Central memory CD8-positive, alpha-beta T cell (primary cell): Measurements from ENCODE around the gene KCNMB1.

Source experiments
- ATAC-seq: fragments of 150-1000 bp; cut with Tn5 transposase; replicated peaks from 2 replicates; pipeline ENCODE4 v1.10.0; 2022; ENCODE audit warnings: mild to moderate bottlenecking, moderate FRiP score, moderate number of reproducible peaks; ENCODE audit not compliant: poor library complexity, severe bottlenecking; ENCODE audit errors: extremely low read depth
- DNase-seq, 2 donors: peaks; one replicate each; pipeline ENCODE4 v3.0.0; 2021; ENCODE audit warnings: low spot score in 2 of 2
- H3K27ac Mint-ChIP-seq: one replicate; pipeline ENCODE4 v1.8.0; 2022; ENCODE audit warnings: low read depth, mild to moderate bottlenecking, moderate library complexity, mixed read lengths
- H3K27me3 Mint-ChIP-seq: one replicate; pipeline ENCODE4 v1.8.0; 2022; ENCODE audit warnings: mixed read lengths
- H3K36me3 Mint-ChIP-seq: one replicate; pipeline ENCODE4 v1.8.0; 2022; ENCODE audit warnings: mild to moderate bottlenecking, moderate library complexity, mixed read lengths; ENCODE audit not compliant: insufficient read depth
- H3K4me1 Mint-ChIP-seq: one replicate; pipeline ENCODE4 v1.8.0; 2022; ENCODE audit warnings: mixed read lengths
- H3K4me3 Mint-ChIP-seq: one replicate; pipeline ENCODE4 v1.8.0; 2022; ENCODE audit warnings: mild to moderate bottlenecking, moderate library complexity, mixed read lengths
- H3K9me3 Mint-ChIP-seq: one replicate; pipeline ENCODE4 v1.8.0; 2022; ENCODE audit warnings: mixed read lengths

KCNMB1 gene

DNA sequence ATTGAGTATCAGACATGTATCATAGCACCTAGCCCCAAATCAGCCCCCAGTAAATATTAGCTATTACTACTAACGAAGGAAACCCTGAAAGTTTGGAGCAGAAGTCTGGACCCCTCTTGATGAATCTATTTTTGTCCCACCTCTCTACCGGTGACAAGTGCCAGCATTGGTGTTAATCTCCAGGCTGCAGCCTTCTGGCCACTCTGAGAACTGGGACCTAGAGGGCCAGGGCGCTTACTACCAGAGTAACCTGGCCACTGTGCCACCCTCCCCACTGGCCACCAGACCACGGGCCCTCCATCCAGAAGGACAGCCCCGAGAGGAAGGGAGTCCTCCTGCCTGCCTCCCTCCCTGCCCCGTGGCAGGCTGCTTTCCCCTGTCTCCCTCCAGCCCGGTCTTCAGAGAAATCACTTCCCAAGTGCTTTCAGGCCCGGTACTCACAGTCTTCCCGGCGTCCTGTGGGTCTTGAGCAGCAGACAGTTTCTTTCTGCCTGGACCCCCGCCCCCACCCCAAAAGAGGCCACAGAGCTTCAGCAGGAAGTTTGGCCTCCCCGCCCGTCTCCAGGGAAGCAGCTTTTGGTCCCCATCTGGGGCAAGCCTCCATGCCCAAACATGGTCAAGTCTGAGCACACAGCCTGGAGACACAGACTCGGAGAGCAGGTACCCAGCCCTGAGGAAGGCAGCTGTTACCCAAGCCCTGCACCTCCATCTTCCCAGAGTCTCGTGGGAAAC is at the start of gene KCNMB1:
TSS of gene KCNMB1 (minus strand) at position 550 of the 732 bp plus-strand sequence. CDS start 3,920 bp downstream, outside the sequence.
- DNase-seq (no peak), ATAC-seq (no peak)
- H3K27ac Mint-ChIP-seq = no peak within 1 kb of the TSS
- H3K36me3 Mint-ChIP-seq = no peaks in the 10 kb centered on the region
- peaks cover 9% of the 10 kb centered on the region for H3K4me1 Mint-ChIP-seq
- H3K27me3 Mint-ChIP-seq = peaks cover 53% of the 10 kb centered on the region
- no peak within 1 kb of the TSS for H3K4me3 Mint-ChIP-seq
- H3K9me3 Mint-ChIP-seq = no peaks in the 10 kb centered on the region

DNA sequence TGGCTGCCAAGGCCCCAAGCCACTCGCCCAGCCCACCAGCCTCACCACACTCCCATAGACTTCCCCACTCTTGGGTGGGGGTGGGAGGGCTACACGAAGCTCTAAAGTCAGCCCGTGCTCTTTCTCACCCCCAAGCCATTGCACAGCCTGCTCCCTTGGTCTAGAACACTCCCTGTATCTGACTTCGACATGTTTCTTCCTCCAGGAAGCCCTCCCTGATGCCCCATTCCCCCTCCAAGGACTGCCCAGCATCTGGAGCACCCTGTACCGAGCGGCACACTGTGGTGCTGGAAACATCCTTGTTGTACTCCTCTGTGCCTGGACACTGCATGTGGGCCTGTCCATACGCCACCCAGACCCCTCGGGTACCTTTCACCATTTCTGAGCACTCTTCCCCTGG is 49.4 kb upstream of the KCNMB1 start:
- Mint-ChIP-seq H3K9me3 (no peaks in the 10 kb centered on the region), H3K27ac (no peak overlapping the region), H3K4me1 (no peaks in the 10 kb centered on the region), H3K27me3 (peaks cover 18% of the 10 kb centered on the region), H3K4me3 (no peak overlapping the region), H3K36me3 (no peaks in the 10 kb centered on the region)
- ATAC-seq (no peak), DNase-seq (no peak)

- no peaks in the 10 kb centered on the region for H3K9me3 Mint-ChIP-seq
- no peak for ATAC-seq
- H3K27ac Mint-ChIP-seq = no peak overlapping the region
- no peak overlapping the region for H3K4me3 Mint-ChIP-seq
- H3K27me3 Mint-ChIP-seq = peaks cover 19% of the 10 kb centered on the region
- no peaks in the 10 kb centered on the region for H3K4me1 Mint-ChIP-seq
- DNase-seq = no peak
- H3K36me3 Mint-ChIP-seq = no peaks in the 10 kb centered on the region
These were observed 48.6 kb upstream of the KCNMB1 start for GRCh38 chr5:170437621-170438375.

GRCh38 chr5:170436335-170436734 is 47.2 kb upstream of the KCNMB1 start:
- peaks cover 33% of the 10 kb centered on the region for H3K27me3 Mint-ChIP-seq
- no peaks in the 10 kb centered on the region for H3K9me3 Mint-ChIP-seq
- ATAC-seq (no peak), DNase-seq (no peak)
- no peak overlapping the region for H3K27ac Mint-ChIP-seq
- H3K36me3 Mint-ChIP-seq = no peaks in the 10 kb centered on the region
- H3K4me1 Mint-ChIP-seq = no peaks in the 10 kb centered on the region
- H3K4me3 Mint-ChIP-seq = no peak overlapping the region

DNA sequence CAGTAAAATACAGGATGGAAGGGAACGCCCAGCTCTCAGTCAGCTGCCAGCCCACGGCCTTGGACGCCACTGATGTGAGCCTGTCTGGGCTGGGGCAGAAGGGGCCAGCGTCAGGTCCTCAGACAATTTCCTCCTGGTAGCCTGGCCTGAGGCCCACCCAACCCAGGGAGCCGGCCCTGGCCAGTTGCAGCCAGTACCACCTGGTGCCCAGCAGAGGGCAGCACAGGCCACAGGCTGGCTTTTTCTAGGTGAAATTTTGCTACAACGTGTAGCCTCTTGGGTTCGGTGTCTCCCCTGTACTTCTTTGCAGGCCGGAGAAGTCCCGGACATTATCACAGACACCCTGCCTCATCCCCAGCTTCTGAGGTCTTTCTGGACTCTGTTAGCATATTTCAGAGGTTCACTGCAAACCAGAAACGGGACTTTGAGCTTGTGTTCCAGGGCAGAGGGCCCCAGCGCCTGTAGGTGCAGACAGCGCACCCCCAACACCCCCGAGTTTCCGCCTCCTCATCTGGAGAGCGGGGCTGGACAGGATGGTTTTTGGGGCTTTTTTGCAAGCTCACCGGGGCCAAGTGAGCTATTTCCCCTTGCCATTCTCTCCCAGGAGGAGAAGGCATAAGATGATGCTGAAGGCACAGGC is 45.9 kb upstream of the KCNMB1 start:
- H3K27ac Mint-ChIP-seq = no peak overlapping the region
- H3K36me3 Mint-ChIP-seq = no peaks in the 10 kb centered on the region
- H3K9me3 Mint-ChIP-seq = no peaks in the 10 kb centered on the region
- ATAC-seq (peak; percentile 54), DNase-seq (peak; percentile 26 to 33)
- H3K27me3 Mint-ChIP-seq = peaks cover 44% of the 10 kb centered on the region
- H3K4me1 Mint-ChIP-seq = no peaks in the 10 kb centered on the region
- H3K4me3 Mint-ChIP-seq = no peak overlapping the region

DNA sequence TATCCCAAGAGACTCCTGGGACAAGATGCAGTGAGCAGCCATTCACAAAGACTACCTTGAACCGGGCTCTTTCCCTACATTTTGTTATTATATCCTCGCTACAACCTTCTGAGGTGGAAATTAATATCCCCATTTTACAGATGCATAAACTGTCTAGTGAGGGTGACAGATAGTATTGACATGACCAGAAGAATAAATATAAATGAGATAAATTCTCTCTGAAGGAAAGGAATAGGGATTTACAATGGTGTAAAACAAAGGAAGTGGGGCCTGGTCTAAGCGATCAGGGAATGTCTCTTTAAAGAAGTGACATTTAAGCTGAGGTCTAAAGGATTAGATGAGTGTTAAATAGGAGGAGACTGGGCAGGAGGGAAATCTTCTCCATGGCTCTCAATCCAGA is 43.5 kb upstream of the KCNMB1 start:
- Mint-ChIP-seq H3K27me3 (peaks cover 30% of the 10 kb centered on the region), H3K27ac (no peak overlapping the region), H3K4me1 (no peaks in the 10 kb centered on the region), H3K9me3 (no peaks in the 10 kb centered on the region), H3K36me3 (no peaks in the 10 kb centered on the region), H3K4me3 (no peak overlapping the region)
- ATAC-seq (no peak), DNase-seq (no peak)

- Mint-ChIP-seq H3K27ac (no peak overlapping the region), H3K4me3 (no peak overlapping the region), H3K27me3 (peaks cover 26% of the 10 kb centered on the region), H3K9me3 (no peaks in the 10 kb centered on the region), H3K4me1 (no peaks in the 10 kb centered on the region), H3K36me3 (no peaks in the 10 kb centered on the region)
- no peak for ATAC-seq
- no peak for DNase-seq
These were observed 42.4 kb upstream of the KCNMB1 start for GRCh38 chr5:170431571-170431970.

DNA sequence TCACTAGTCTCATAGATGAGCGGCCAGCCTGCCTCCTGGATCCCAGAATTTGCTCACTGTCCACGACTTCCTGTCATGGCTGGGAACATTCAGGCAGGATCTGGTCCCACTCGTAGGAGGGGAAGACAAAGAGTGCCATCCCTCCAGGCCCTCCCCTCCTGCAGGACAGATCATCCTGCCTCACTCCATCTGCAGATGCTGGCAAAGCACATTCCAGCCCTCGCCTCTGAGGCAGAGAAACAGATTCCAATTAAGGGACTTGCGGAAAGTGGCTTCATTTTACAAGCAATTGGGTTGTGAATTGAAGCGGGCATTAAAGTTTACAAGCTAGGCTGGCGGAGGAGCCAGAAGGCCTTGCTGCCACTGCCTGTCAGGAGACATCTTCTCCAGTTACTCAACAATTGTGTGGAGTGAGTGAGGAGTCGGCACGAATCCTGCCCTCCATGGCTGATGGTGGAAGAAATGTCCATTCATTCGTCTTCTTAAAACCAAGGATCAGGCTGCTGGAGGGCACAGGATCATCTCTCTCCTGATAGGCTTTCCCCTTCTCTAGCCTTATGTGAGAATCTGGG is 41.8 kb upstream of the KCNMB1 start:
- peaks cover 26% of the 10 kb centered on the region for H3K27me3 Mint-ChIP-seq
- H3K9me3 Mint-ChIP-seq = no peaks in the 10 kb centered on the region
- H3K27ac Mint-ChIP-seq = no peak overlapping the region
- DNase-seq (no peak), ATAC-seq (no peak)
- H3K4me3 Mint-ChIP-seq = no peak overlapping the region
- no peaks in the 10 kb centered on the region for H3K4me1 Mint-ChIP-seq
- H3K36me3 Mint-ChIP-seq = no peaks in the 10 kb centered on the region

- DNase-seq (no peak), ATAC-seq (no peak)
- Mint-ChIP-seq H3K9me3 (no peaks in the 10 kb centered on the region), H3K4me1 (no peaks in the 10 kb centered on the region), H3K4me3 (no peak overlapping the region), H3K27ac (no peak overlapping the region), H3K36me3 (no peaks in the 10 kb centered on the region), H3K27me3 (peaks cover 26% of the 10 kb centered on the region)
These were observed 41.1 kb upstream of the KCNMB1 start for GRCh38 chr5:170430256-170430655.

DNA sequence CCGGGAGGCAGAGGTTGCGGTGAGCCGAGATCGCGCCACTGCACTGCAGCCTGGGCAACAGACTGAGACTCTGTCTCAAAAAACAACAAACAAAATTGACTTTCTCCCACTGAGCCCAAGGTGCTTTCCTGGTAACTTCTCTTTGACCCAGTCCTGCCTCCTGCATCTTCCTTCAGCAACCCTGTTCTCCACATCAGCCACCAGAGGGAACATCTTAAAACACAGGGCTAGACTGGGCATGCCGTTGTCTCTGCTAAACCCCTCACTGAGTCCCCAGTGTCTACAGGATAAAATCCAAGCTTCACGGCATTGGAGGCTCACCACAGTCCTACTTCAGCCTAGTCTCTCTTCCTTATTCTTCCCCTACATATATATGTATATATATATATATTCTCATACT is 39.8 kb upstream of the KCNMB1 start:
- H3K4me1 Mint-ChIP-seq = no peaks in the 10 kb centered on the region
- no peak for ATAC-seq
- DNase-seq = no peak
- no peaks in the 10 kb centered on the region for H3K9me3 Mint-ChIP-seq
- peaks cover 29% of the 10 kb centered on the region for H3K27me3 Mint-ChIP-seq
- H3K27ac Mint-ChIP-seq = no peak overlapping the region
- H3K4me3 Mint-ChIP-seq = no peak overlapping the region
- no peaks in the 10 kb centered on the region for H3K36me3 Mint-ChIP-seq

DNA sequence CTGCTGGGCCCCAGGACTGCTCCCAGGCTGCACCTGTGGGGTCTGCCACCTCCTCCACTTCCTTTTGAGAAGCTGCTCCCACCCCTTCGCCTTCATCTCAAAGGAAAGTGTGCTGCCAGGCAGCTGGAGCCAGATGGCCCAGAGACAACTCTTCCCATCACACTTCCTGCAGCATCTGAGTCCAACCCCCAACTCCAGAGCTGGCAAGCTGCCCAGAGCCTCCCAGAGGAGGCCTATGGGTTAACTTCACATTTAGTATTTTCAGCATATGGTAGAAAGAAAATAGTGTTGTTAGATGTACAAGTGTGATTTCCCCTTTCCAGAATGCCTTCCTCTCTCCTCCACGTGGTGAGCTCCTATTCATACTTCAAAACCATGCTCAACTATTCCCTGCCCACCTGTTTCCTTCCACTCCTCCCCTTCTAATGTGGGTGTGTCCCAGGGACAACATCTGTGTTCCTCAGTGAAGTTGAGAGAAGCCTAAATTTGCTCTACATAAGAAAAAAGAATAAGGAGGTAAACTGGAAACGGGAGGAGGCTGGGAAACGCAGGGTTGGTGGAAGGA is 38.6 kb upstream of the KCNMB1 start:
- no peaks in the 10 kb centered on the region for H3K9me3 Mint-ChIP-seq
- peak overlapping the region; percentile 9 for H3K27ac Mint-ChIP-seq
- ATAC-seq = no peak
- H3K4me3 Mint-ChIP-seq = no peak overlapping the region
- H3K36me3 Mint-ChIP-seq = no peaks in the 10 kb centered on the region
- no peaks in the 10 kb centered on the region for H3K4me1 Mint-ChIP-seq
- DNase-seq = no peak
- peaks cover 34% of the 10 kb centered on the region for H3K27me3 Mint-ChIP-seq

DNA sequence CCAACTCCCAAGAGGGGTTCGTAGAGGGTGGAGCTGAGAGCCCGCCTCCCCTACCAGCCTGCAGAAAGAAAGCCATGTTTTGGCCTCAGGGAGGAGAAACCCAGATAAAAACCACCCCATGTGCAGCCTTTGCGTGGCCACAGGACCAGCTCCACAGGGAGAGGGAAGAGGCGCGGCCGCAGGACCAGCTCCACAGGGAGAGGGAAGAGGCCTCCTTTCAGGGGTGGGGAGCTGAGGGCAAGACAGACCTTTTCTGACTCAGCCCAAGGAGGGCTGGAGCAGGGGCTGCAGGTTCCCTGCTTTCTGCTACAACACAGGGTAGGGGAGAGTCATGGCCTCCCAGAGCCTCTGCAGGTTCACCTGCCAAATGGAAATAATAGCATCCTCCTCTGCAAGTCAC is 37.6 kb upstream of the KCNMB1 start:
- Mint-ChIP-seq H3K4me1 (no peaks in the 10 kb centered on the region), H3K9me3 (no peaks in the 10 kb centered on the region)
- ATAC-seq = no peak

More for the DNA sequence above, 37.6 kb upstream of the KCNMB1 start:
- no peak for DNase-seq
- Mint-ChIP-seq H3K36me3 (no peaks in the 10 kb centered on the region), H3K4me3 (no peak overlapping the region), H3K27me3 (peaks cover 24% of the 10 kb centered on the region), H3K27ac (no peak overlapping the region)
